GM12873 (cell line): ENCODE results near the gene SMG6.

Experiments used
- TF ChIP-seq, protein P1 (sequence below): IDR thresholded peaks from 2 replicates; pipeline ENCODE4 v1.5.1; 2012; ENCODE audit warnings: low read depth, mild to moderate bottlenecking, moderate library complexity, low read length, control low read depth; ENCODE audit not compliant: insufficient read depth; ENCODE audit errors: missing control alignments

SMG6 gene

DNA sequence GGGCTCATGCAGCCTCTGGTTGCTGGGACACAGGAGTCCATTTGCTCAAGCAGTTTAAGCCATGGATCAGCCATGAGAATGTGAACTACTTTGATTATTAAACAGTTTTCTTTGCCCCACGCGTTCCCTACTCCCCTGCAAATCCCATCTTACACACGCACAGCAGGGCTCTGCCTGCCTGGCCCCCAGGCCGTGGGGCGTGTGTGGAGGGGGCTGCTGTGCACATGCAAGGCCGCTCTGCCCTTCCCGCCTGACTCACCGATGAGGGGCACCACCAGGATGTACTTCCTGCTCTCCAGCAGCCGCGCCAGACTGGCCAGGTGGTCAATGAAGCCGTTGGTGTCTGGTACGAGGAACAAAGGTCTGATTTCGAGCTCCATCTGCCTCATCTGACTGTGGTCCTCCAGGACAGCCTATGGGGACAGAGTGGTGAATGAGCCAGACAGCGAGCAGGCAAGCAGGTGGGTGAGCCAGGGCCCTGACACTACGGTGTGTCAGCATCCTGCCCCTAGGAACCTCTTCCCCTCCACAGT lies 235.0 kb downstream of the SMG6 start:
- TF ChIP-seq, protein P1, sequence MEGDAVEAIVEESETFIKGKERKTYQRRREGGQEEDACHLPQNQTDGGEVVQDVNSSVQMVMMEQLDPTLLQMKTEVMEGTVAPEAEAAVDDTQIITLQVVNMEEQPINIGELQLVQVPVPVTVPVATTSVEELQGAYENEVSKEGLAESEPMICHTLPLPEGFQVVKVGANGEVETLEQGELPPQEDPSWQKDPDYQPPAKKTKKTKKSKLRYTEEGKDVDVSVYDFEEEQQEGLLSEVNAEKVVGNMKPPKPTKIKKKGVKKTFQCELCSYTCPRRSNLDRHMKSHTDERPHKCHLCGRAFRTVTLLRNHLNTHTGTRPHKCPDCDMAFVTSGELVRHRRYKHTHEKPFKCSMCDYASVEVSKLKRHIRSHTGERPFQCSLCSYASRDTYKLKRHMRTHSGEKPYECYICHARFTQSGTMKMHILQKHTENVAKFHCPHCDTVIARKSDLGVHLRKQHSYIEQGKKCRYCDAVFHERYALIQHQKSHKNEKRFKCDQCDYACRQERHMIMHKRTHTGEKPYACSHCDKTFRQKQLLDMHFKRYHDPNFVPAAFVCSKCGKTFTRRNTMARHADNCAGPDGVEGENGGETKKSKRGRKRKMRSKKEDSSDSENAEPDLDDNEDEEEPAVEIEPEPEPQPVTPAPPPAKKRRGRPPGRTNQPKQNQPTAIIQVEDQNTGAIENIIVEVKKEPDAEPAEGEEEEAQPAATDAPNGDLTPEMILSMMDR, result no peak

DNA sequence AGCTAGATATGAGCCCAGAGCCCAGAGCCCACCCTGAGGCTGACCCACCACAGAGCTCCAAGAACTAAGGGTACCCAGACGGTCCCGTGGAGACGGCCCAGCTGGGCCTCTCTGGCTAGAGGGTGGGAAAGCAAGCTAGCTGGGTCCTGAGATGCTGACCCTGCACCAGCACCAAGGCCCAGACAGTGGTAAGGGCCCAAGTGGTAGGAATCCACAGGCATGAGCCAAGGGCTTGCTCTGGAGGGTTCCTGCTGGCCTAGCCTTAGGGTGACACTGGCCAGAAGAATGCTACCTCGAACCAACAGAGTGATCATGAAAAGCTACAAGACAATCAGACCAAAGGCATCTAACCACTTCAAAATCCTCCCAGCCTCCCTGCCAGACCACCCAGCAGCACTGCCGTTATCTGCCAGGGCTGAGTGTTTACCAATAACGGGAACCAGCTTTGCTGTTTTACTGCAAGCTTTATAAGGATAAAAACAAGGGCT lies 235.5 kb downstream of the SMG6 start:
- TF ChIP-seq, protein P1, result no peak

DNA sequence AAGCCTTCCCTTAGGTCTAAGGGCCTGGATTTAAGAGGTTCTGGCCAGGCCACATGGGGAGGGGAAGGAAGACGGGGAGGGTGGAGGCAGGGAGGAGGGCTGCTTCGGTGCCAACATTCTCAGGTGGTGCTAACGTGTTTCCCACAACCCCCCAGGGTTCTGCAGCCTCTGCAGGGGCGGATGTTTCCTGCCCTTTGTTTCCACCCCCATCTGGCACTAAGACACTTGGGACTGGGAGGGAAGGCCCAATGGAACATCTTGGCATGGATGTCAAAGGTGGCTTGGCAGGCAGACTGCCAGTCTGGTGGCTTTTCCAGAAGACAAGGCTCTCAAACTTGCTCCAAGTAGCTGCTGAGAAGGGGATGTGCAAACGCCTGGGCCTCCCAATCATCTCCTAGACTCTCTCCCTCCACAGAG lies 236.0 kb downstream of the SMG6 start:
- TF ChIP-seq, protein P1, result no peak

DNA sequence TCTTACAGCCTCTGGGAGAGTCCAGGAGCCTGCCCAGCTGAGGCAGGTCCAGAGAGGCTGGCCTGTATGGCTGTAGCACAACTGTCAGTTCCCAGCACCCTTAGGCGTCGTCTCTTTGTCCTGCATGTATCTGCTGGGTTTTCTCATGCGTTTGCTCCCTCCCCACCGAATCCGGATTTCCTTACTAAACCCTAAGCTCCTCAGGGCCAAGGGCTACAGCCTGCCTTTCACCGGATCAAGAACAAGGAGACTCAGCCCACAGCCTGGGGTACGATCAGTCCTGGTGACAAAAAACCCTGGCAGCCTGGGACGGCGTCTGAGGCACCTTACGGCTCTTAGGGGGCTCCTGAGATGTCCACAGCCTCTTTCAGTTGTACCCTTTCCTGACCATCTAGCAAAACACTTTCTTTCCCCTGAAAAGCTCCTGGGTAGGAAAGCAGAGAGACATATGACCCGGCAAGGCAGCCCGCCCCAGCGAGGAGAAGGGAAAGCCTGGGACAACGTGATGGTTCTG lies 236.5 kb downstream of the SMG6 start:
- TF ChIP-seq, protein P1, result no peak

DNA sequence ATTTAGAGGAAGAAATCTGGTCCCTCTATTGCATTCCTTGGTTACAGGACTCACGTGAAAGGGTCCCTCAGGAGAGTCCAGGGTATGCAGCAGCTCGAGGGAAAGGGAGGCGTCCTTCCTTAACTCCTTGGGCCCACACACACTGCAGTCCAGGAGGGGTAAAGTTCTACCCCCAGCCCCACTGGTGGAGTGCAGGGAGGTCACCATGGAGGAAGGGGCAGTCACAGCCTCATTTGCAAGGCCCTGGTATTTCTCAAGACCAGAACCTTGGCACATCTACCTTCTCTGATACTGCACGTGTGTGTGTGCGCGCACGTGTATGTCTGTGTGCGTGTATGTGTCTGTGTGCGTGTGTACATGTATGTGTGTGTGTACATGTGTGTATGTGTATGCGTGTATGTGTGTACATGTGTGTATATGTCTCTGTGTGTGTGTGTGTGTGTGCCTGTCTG lies 237.6 kb downstream of the SMG6 start:
- TF ChIP-seq, protein P1, result no peak

DNA sequence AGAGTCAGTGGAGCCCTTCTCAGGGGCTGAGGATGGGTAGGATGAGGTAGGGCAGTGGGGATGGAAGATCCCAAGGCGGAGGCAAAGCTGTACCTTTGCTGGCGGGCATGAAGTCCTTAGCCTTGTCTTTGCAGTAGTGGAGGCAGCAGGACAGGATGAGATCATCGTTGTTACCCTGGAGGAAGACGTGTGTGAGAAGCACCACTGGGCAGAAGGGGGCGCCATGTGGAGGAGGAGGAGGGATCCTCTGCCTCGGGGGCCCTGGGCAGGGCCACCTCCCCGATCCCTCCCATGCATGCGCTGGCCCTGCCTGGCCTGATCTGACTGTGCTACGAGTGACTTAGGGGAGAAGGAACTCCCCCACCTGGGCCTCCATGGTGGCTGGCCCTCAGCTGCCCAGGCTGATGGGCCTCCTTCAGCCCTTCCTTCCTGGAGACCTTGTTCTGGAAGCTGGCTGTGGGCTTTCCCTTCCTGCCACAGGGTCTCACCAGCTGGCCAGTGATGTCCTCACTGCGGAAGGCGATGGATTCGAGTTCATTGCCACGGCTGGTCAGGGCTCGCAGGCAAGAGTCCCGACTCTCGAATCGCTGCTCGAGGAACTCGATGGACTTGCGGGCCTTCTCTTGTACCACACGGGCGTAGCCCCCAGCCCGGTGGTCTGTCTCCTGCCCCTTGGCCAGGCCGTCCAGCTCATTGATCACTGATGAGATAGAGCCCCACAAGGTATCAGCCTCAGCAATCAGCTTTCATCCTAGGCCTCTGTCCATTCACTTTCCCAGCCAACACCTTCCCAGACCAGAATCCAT lies 238.4 kb downstream of the SMG6 start:
- TF ChIP-seq, protein P1, result peak; percentile 70

DNA sequence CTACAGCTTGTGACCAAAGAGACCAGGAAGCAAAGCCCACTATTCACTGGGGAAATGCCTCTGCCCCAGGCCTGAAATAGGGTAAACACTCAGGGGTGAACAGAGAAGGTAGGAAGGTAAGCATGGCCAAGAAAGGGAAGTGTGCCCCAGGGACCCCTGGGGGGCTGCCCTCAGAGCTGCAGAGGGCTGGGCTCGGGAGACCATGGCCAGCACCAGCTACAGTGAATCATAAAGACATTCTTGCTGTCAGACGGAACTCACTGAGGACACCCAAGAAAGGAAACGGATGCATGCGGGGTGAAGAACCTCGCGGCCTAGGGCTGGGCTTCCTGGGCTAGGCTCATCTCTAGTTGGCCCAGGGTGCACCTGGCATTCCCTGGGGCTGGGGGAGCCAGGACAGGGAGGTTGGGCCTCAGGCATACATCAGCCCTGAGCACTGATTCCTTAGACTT lies 239.0 kb downstream of the SMG6 start:
- TF ChIP-seq, protein P1, result no peak
